Sigmoid colon (tissue), 7 donors: ENCODE measurements around the gene CDC34. TPM values are rescaled to one million over a fixed set of nuclear protein-coding genes. Genes with fewer than 3 reads are reported as not detected.

Experiments used
- DNase-seq: peaks from one replicate; pipeline ENCODE4 v3.0.0-alpha.2; 2019
- H3K27ac ChIP-seq, 4 donors: fragments of 200-600 bp; sonication (generic); one replicate each; pipeline ENCODE4 v1.5.1; 2016 to 2019; ENCODE audit warnings: mild to moderate bottlenecking in 1 of 4
- H3K27me3 ChIP-seq, 3 donors: fragments of 200-600 bp; sonication (generic); one replicate each; pipeline ENCODE4 v1.5.1; 2019; ENCODE audit warnings: mild to moderate bottlenecking in 1 of 3
- H3K36me3 ChIP-seq, 4 donors: fragments of 200-600 bp; sonication (generic); one replicate each; pipeline ENCODE4 v1.5.1; 2016 to 2019
- H3K4me1 ChIP-seq, 4 donors: fragments of 200-600 bp; sonication (generic); one replicate each; pipeline ENCODE4 v1.5.1; 2017 to 2019
- H3K4me3 ChIP-seq, 4 donors: fragments of 200-600 bp; sonication (generic); one replicate each; pipeline ENCODE4 v1.5.1; 2017 to 2019; ENCODE audit warnings: mild to moderate bottlenecking in 2 of 4, moderate library complexity in 1 of 4
- H3K9me3 ChIP-seq, 4 donors: fragments of 200-600 bp in 3 of 4; sonication (generic) in 3 of 4; one replicate each; pipeline versions ENCODE4 v1.5.1 to v1.6.1; 2013 to 2019
- CTCF ChIP-seq, 4 experiments: fragments of 450-650 bp in 3 of 4; fragments of 200-600 bp in 1 of 4; IDR thresholded peaks; one replicate each; pipeline ENCODE4 v1.5.1; 2016 to 2019; ENCODE audit warnings: antibody characterized with exemption in 4 of 4, mild to moderate bottlenecking in 3 of 4, moderate library complexity in 2 of 4
- EP300 ChIP-seq, 4 donors: sonication (generic); formaldehyde crosslinking; IDR thresholded peaks; one replicate each; pipeline ENCODE4 v1.6.1; 2017; ENCODE audit warnings: antibody characterized with exemption in 4 of 4
- POLR2A ChIP-seq, 2 donors: fragments of 450-650 bp; IDR thresholded peaks; one replicate each; pipeline ENCODE4 v1.6.1; 2016; ENCODE audit warnings: antibody characterized with exemption in 2 of 2, mild to moderate bottlenecking in 2 of 2, moderate library complexity in 2 of 2
- POLR2AphosphoS5 ChIP-seq, 4 donors: sonication (generic); formaldehyde crosslinking; IDR thresholded peaks; one replicate each; pipeline ENCODE4 v1.6.1; 2017; ENCODE audit warnings: antibody characterized with exemption in 4 of 4
- WGBS, 2 donors: extraction: QIAGEN DNeasy Blood & Tissue Kit; methylation state at CpG; one replicate each; pipeline ENCODE4 v1.1.7; 2013; 5-methylcytosine and 5-hydroxymethylcytosine counted together
- intact Hi-C: fragments of 100-400 bp; cut with DNase I; formaldehyde crosslinking; loops from one replicate; pipeline ENCODE4 v1.15.1; 2023
- polyA plus RNA-seq, 3 donors: library from polyadenylated mRNA; stranded (reverse); fragments of 200-250 nt; gene quantifications; one replicate each; pipeline ENCODE4 v1.2.3, GENCODE V29; 2013
- total RNA-seq, 4 donors: library from RNA; depleted of rRNA; stranded (reverse); fragments of >200 nt; gene quantifications; one replicate each; pipeline ENCODE4 v1.1.0, GENCODE V29; 2016
- donor health status: healthy with polysubstance abuse.
- donor health status: Bipolar disorder and iron deficiency.
- donor health status: healthy.

Gene CDC34
- total and polyA plus RNA-seq, 7 donors, result 74.9 to 152 (median 96.7) TPM

GRCh38 chr19:567296-567900, 35.8 kb downstream of the CDC34 start:
- 93 to 94% methylated on average over 22 of the region's 22 CpGs for WGBS, 2 donors
- no peaks in the 10 kb centered on the region for H3K36me3 ChIP-seq
- no peaks in the 10 kb centered on the region for H3K9me3 ChIP-seq
- no peak for TF ChIP-seq POLR2A (IDR thresholded peaks at IDR 0.05)
- TF ChIP-seq EP300 (IDR thresholded peaks at IDR 0.05), result no peak
- TF ChIP-seq POLR2AphosphoS5 (IDR thresholded peaks at IDR 0.05), result no peak
- no peak for TF ChIP-seq CTCF (IDR thresholded peaks at IDR 0.05)
- DNase-seq, result peak; percentile 56
- H3K4me3 ChIP-seq, result peak overlapping the region in 2 of 4 donors; percentile 8 to 24
- peak overlapping the region in 3 of 4 donors; percentile 78 to 91 (median 83) for H3K27ac ChIP-seq
- intact Hi-C loops, result no loop called here
- H3K4me1 ChIP-seq, result peaks cover 0 to 29% (median 21%) of the 10 kb centered on the region in 4 donors
- no peaks in the 10 kb centered on the region for H3K27me3 ChIP-seq

GRCh38 chr19:570251-570686, 38.7 kb downstream of the CDC34 start:
- Histone ChIP-seq H3K9me3 (no peaks in the 10 kb centered on the region), H3K27ac (no peak overlapping the region), H3K4me3 (no peak overlapping the region), H3K36me3 (no peaks in the 10 kb centered on the region), H3K4me1 (peaks cover 0 to 54% (median 42%) of the 10 kb centered on the region in 4 donors), H3K27me3 (no peaks in the 10 kb centered on the region)
- intact Hi-C loops, result loop anchor here (10.0 kb wide), 1 partner anchor 695 kb away; the partner anchor contains the start of gene CIRBP
- no peak for DNase-seq
- 29 to 76% methylated on average over 18 to 20 of the region's 25 CpGs for WGBS, 2 donors
- TF ChIP-seq POLR2A (IDR thresholded peaks at IDR 0.05) (no peak), EP300 (IDR thresholded peaks at IDR 0.05) (no peak), CTCF (IDR thresholded peaks at IDR 0.05) (no peak), POLR2AphosphoS5 (IDR thresholded peaks at IDR 0.05) (peak in 1 of 4 donors; percentile 9)

GRCh38 chr19:570937-571565, 39.5 kb downstream of the CDC34 start:
- intact Hi-C loops, result loop anchor here (10.0 kb wide), 1 partner anchor 694 kb away; the partner anchor contains the start of gene CIRBP
- WGBS, 2 donors, result 1 to 2% methylated on average over 45 of the region's 45 CpGs
- H3K9me3 ChIP-seq, result no peaks in the 10 kb centered on the region
- peaks cover 0 to 62% (median 50%) of the 10 kb centered on the region in 4 donors for H3K4me1 ChIP-seq
- H3K4me3 ChIP-seq, result peak overlapping the region; percentile 40 to 100 (median 99)
- no peaks in the 10 kb centered on the region for H3K27me3 ChIP-seq
- no peak for TF ChIP-seq CTCF (IDR thresholded peaks at IDR 0.05)
- no peak for TF ChIP-seq POLR2A (IDR thresholded peaks at IDR 0.05)
- TF ChIP-seq EP300 (IDR thresholded peaks at IDR 0.05), result no peak
- peak in 3 of 4 donors; percentile 8 to 41 (median 14) for TF ChIP-seq POLR2AphosphoS5 (IDR thresholded peaks at IDR 0.05)
- no peaks in the 10 kb centered on the region for H3K36me3 ChIP-seq
- peak overlapping the region; percentile 96 to 98 (median 97) for H3K27ac ChIP-seq
- no peak for DNase-seq

GRCh38 chr19:571566-571974, 40.0 kb downstream of the CDC34 start:
- WGBS, 2 donors, result 1% methylated on average over 14 of the region's 14 CpGs
- H3K36me3 ChIP-seq, result no peaks in the 10 kb centered on the region
- DNase-seq, result no peak
- no peak for TF ChIP-seq EP300 (IDR thresholded peaks at IDR 0.05)
- no peak for TF ChIP-seq POLR2A (IDR thresholded peaks at IDR 0.05)
- no peak for TF ChIP-seq CTCF (IDR thresholded peaks at IDR 0.05)
- no peak for TF ChIP-seq POLR2AphosphoS5 (IDR thresholded peaks at IDR 0.05)
- H3K27ac ChIP-seq, result peak overlapping the region; percentile 96 to 98 (median 97)
- no peaks in the 10 kb centered on the region for H3K9me3 ChIP-seq
- H3K4me3 ChIP-seq, result peak overlapping the region; percentile 40 to 100 (median 99)
- H3K27me3 ChIP-seq, result no peaks in the 10 kb centered on the region
- intact Hi-C loops, result loop anchor here (10.0 kb wide), 1 partner anchor 693 kb away; the partner anchor contains the start of gene CIRBP
- peaks cover 0 to 66% (median 54%) of the 10 kb centered on the region in 4 donors for H3K4me1 ChIP-seq
